ENCODE measurements around the gene GYS2.

Gene GYS2

DNA sequence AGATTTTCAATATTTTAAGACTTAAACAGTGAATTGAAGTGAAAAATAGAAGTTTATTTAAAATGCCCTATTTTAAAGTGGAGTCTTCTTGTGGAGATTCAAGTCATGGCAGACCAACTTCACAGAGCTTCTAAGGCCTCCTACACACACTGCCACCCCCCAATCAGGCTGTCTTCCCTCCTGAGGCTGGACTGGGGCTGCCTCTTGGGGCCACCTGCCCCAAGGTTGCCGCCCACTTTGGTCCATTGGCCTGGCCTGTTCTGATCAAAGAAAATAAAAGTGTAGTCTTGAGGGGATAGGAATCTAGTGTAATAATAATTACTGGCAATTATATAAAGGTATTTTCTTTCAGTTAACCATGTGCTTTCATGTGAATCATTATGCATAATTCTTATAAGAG, 101.8 kb downstream of the GYS2 start:
- TF ChIP-seq, protein P1, sequence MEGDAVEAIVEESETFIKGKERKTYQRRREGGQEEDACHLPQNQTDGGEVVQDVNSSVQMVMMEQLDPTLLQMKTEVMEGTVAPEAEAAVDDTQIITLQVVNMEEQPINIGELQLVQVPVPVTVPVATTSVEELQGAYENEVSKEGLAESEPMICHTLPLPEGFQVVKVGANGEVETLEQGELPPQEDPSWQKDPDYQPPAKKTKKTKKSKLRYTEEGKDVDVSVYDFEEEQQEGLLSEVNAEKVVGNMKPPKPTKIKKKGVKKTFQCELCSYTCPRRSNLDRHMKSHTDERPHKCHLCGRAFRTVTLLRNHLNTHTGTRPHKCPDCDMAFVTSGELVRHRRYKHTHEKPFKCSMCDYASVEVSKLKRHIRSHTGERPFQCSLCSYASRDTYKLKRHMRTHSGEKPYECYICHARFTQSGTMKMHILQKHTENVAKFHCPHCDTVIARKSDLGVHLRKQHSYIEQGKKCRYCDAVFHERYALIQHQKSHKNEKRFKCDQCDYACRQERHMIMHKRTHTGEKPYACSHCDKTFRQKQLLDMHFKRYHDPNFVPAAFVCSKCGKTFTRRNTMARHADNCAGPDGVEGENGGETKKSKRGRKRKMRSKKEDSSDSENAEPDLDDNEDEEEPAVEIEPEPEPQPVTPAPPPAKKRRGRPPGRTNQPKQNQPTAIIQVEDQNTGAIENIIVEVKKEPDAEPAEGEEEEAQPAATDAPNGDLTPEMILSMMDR (conservative IDR thresholded peaks at IDR 0.05; ENCODE audit: low read depth), result no peak
- ChIA-PET CTCF (no interaction called here), POLR2A (ENCODE audit: low non-redundant PET) (no interaction called here)
- no peak overlapping the region for H3K27ac ChIP-seq
- no peak for DNase-seq (ENCODE audit: low spot score)

DNA sequence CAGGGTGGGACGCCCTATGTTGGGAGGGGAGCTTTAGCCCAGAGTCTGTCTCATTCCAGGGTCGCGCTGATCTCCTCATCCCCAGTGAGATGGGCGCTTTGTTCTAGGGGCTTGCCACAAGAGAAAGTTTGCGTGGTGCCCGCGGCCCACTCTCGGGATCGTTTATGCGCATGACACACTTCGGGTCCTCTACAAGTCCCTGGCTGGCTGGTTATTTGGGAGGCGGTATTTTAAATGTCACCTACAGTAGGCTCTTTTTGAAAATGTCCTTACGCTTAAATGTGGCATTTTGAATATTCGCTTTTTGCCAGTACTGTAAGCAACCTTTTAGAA, 102.5 kb downstream of the GYS2 start:
- peak overlapping the region; percentile 87 for H3K27ac ChIP-seq
- ChIA-PET CTCF (interaction anchor here (0.6 to 0.7 kb wide), 2 partner anchors 20 to 51 kb away, joined by 3 read pairs; no protein-coding TSS in a partner anchor), POLR2A (ENCODE audit: low non-redundant PET) (no interaction called here)
- DNase-seq (ENCODE audit: low spot score), result peak; percentile 8
- TF ChIP-seq, protein P1 (conservative IDR thresholded peaks at IDR 0.05; ENCODE audit: low read depth), result no peak

DNA sequence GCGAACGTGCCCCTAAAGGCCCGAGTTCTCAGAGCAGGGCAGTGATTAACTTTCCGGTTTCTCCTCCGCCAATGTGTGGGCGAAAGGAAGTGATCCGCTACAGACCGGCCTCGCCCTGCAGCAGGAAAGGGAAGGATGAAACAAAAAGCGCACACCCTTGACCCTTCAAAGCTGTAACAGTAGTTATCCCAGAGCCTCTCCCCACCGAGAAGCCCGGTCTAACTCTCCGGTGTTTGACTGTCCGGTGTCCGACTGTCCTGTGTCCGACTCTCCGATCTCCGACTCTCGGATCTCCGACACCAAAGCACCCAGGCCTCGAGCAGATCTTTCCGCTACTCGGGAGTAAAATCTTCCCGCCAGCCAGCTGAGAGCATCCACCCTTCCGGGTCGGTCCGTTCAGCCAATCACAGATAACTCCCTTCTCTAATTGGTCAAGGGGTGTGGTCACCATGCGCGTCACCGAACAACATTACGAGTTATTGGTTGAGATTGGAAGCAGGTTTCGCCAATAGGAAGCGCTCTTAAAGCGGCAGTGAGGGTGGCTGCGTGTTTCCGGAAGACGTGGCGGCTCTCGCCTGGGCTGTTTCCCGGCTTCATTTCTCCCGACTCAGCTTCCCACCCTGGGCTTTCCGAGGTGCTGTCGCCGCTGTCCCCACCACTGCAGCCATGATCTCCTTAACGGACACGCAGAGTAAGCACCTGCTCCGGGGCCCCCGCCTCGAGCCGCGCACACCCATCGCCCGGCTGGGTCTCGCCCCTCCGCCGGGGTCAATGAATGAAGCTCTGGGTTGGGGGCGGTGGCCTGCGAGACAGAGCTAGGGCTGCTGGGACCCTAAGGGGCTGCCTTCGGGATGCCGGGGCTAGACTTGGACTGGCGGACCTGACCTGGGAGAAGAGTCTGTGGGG, 103.1 kb downstream of the GYS2 start, which contains the start of the genes GOLT1B and RECQL:
Gene GOLT1B, plus strand, starts transcription at position 532 of the 906 bp plus-strand sequence. Its CDS starts 135 bp downstream, at position 667.
Gene RECQL, minus strand, starts transcription at position 378 of the 906 bp plus-strand sequence. CDS start 2,065 bp downstream, outside the sequence.
- CTCF ChIA-PET, result interaction anchor here (0.6 to 1.2 kb wide), 3 partner anchors 20 to 178 kb away, joined by 3 to 7 read pairs (median 3); no protein-coding TSS in a partner anchor
- TF ChIP-seq, protein P1 (conservative IDR thresholded peaks at IDR 0.05; ENCODE audit: low read depth), result no peak

DNA sequence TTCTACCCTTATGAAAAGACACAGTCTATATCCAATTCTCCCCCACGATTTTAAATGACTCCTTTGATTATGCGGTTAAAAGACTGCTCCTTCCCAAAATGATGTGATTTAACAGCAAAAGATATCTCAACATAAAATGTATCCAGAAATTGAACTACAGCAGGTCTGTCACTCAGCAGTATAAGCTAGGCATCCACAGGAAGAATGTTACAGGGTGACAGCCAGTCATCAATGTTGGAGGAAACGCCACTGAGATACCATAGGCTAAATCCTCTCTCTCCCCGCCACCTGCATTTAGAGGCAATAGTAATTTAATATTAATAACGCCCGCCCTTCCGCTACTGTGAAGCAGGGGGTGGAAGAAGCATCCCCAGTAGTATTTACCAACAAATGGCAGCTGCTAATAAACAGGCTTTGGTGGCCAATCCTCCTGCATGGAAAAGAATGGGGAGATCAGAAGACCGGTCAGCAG, 103.8 kb downstream of the GYS2 start:
- TF ChIP-seq, protein P1 (conservative IDR thresholded peaks at IDR 0.05; ENCODE audit: low read depth), result no peak
- no peak for DNase-seq (ENCODE audit: low spot score)
- ChIA-PET POLR2A (ENCODE audit: low non-redundant PET) (no interaction called here), CTCF (interaction anchor here (1.2 kb wide), 1 partner anchor 179 kb away, joined by 7 read pairs; no protein-coding TSS in a partner anchor)
- peak overlapping the region; percentile 87 for H3K27ac ChIP-seq

More for the DNA sequence above, 103.1 kb downstream of the GYS2 start, which contains the start of the genes GOLT1B and RECQL:
- H3K27ac ChIP-seq, result peak within 1 kb of the TSS; percentile 87
- POLR2A ChIA-PET (ENCODE audit: low non-redundant PET), result no interaction called here
- DNase-seq (ENCODE audit: low spot score), result peak; percentile 98

GRCh38 chr12:21499765-21500164, 104.9 kb downstream of the GYS2 start:
- TF ChIP-seq, protein P1 (conservative IDR thresholded peaks at IDR 0.05; ENCODE audit: low read depth), result no peak
- H3K27ac ChIP-seq, result no peak overlapping the region
- no peak for DNase-seq (ENCODE audit: low spot score)
- ChIA-PET POLR2A (ENCODE audit: low non-redundant PET) (no interaction called here), CTCF (no interaction called here)
